Progenitor cell of endocrine pancreas (in vitro differentiated cells): ENCODE data around the gene TTC23L. TPM values are rescaled to one million over a fixed set of nuclear protein-coding genes. Genes with fewer than 3 reads are reported as not detected.

ENCODE experiments used
- DNase-seq: peaks from one replicate; pipeline ENCODE4 v3.0.0; 2021; ENCODE audit warnings: low spot score; ENCODE audit not compliant: unreplicated experiment
- H3K27ac Mint-ChIP-seq: 2 replicates; pipeline ENCODE4 v1.8.0; 2021; ENCODE audit warnings: mild to moderate bottlenecking, moderate library complexity, mixed read lengths
- H3K27me3 Mint-ChIP-seq: 2 replicates; pipeline ENCODE4 v1.8.0; 2021; ENCODE audit warnings: mixed read lengths
- H3K36me3 Mint-ChIP-seq: 2 replicates; pipeline ENCODE4 v1.8.0; 2022; ENCODE audit warnings: mixed read lengths; ENCODE audit not compliant: insufficient read depth
- H3K4me1 Mint-ChIP-seq: 2 replicates; pipeline ENCODE4 v1.8.0; 2021; ENCODE audit warnings: low read depth, mixed read lengths
- H3K4me3 Mint-ChIP-seq: 2 replicates; pipeline ENCODE4 v1.8.0; 2021; ENCODE audit warnings: low read depth, mild to moderate bottlenecking, moderate library complexity, mixed read lengths
- H3K9me3 Mint-ChIP-seq: 2 replicates; pipeline ENCODE4 v1.8.0; 2021; ENCODE audit warnings: low read depth, mixed read lengths
- total RNA-seq: library from RNA; stranded (reverse); gene quantifications from 2 replicates; pipeline ENCODE4 v1.2.1, GENCODE V29; 2021
- TF ChIP-seq, protein P1 (sequence below): fragments of 200-600 bp; sonication (generic); IDR thresholded peaks from one replicate; pipeline ENCODE4 v1.5.0; 2021; ENCODE audit warnings: antibody characterized with exemption, mild to moderate bottlenecking; ENCODE audit not compliant: unreplicated experiment

The TTC23L gene
- total RNA-seq, 1 donor from 2014 or later, result 2.8 TPM

- peaks cover 15% of the 10 kb centered on the region for H3K36me3 Mint-ChIP-seq
- no peaks in the 10 kb centered on the region for H3K27me3 Mint-ChIP-seq
- no peak overlapping the region for H3K4me3 Mint-ChIP-seq
Measured at GRCh38 chr5:34923694-34924461, 84.9 kb downstream of the TTC23L start.

GRCh38 chr5:34924462-34924765, 85.5 kb downstream of the TTC23L start:
- peaks cover 4% of the 10 kb centered on the region for H3K4me1 Mint-ChIP-seq

More at GRCh38 chr5:34923694-34924461, 84.9 kb downstream of the TTC23L start:
- TF ChIP-seq, protein P1, sequence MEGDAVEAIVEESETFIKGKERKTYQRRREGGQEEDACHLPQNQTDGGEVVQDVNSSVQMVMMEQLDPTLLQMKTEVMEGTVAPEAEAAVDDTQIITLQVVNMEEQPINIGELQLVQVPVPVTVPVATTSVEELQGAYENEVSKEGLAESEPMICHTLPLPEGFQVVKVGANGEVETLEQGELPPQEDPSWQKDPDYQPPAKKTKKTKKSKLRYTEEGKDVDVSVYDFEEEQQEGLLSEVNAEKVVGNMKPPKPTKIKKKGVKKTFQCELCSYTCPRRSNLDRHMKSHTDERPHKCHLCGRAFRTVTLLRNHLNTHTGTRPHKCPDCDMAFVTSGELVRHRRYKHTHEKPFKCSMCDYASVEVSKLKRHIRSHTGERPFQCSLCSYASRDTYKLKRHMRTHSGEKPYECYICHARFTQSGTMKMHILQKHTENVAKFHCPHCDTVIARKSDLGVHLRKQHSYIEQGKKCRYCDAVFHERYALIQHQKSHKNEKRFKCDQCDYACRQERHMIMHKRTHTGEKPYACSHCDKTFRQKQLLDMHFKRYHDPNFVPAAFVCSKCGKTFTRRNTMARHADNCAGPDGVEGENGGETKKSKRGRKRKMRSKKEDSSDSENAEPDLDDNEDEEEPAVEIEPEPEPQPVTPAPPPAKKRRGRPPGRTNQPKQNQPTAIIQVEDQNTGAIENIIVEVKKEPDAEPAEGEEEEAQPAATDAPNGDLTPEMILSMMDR, result no peak
- Mint-ChIP-seq H3K27ac (peak overlapping the region; percentile 29), H3K4me1 (peaks cover 3% of the 10 kb centered on the region), H3K9me3 (no peaks in the 10 kb centered on the region)
- no peak for DNase-seq

DNA sequence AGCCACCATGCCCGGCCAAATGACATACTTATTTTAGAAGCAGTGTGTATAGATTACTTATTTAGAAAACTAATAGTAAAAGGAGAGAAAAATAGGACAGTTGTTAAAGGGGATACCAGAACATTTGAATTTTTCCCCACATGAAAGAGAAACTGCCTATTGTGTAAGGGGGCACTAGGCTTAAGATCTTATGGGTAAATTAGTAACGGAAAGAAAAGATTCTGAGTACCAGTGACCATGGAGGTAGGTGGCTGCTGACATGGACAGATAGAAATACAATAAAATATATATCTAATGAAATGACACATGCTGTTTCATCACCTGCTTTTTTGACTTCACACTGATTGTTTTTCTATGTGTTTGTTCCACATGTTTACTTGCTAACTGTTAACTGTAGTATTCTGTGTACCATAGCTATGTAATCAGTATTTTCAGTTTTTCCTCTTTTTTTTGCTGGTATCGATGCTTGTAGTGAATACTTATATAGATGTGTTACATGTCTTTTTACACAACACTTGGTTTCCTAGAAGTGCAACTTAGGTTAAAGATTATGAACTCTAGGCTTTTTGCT, 87.4 kb downstream of the TTC23L start:
- no peak overlapping the region for H3K4me3 Mint-ChIP-seq
- H3K36me3 Mint-ChIP-seq, result peaks cover 12% of the 10 kb centered on the region
- no peak overlapping the region for H3K27ac Mint-ChIP-seq
- DNase-seq, result no peak
- H3K27me3 Mint-ChIP-seq, result no peaks in the 10 kb centered on the region
- no peaks in the 10 kb centered on the region for H3K9me3 Mint-ChIP-seq
- TF ChIP-seq, protein P1, result no peak
- peaks cover 13% of the 10 kb centered on the region for H3K4me1 Mint-ChIP-seq

More at GRCh38 chr5:34924462-34924765, 85.5 kb downstream of the TTC23L start:
- Mint-ChIP-seq H3K9me3 (no peaks in the 10 kb centered on the region), H3K27me3 (no peaks in the 10 kb centered on the region), H3K36me3 (peaks cover 15% of the 10 kb centered on the region), H3K4me3 (no peak overlapping the region), H3K27ac (no peak overlapping the region)
- no peak for DNase-seq
- TF ChIP-seq, protein P1, result no peak

DNA sequence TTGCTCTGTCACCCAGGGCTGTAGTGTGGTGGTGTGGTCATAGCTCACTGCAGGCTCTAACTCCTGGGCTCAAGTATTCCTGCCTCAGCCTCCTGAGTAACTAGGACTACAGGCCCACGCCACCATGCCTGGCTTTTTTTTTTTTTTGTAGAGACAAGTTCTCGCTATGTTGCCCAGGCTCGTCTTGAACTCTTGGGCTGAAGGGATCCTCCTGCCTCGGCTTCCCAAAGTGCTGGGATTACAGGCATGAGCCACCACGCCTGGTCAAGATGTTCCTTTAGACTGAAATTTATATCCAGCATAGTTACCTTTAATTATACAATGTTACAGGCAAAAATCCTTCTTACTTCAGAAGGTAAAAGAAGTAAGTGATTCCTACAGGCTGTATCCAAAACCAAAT, 88.8 kb downstream of the TTC23L start:
- no peak for DNase-seq
- peaks cover 12% of the 10 kb centered on the region for H3K36me3 Mint-ChIP-seq
- no peaks in the 10 kb centered on the region for H3K9me3 Mint-ChIP-seq
- TF ChIP-seq, protein P1, result no peak
- H3K4me1 Mint-ChIP-seq, result peaks cover 18% of the 10 kb centered on the region
- H3K27me3 Mint-ChIP-seq, result no peaks in the 10 kb centered on the region
- H3K4me3 Mint-ChIP-seq, result peak overlapping the region; percentile 40
- no peak overlapping the region for H3K27ac Mint-ChIP-seq

- H3K27ac Mint-ChIP-seq, result no peak overlapping the region
Measured at GRCh38 chr5:34928267-34928666, 89.3 kb downstream of the TTC23L start.

More at GRCh38 chr5:34928267-34928666, 89.3 kb downstream of the TTC23L start:
- Mint-ChIP-seq H3K4me3 (peak overlapping the region; percentile 71), H3K36me3 (peaks cover 12% of the 10 kb centered on the region), H3K9me3 (no peaks in the 10 kb centered on the region), H3K4me1 (peaks cover 18% of the 10 kb centered on the region), H3K27me3 (no peaks in the 10 kb centered on the region)
- TF ChIP-seq, protein P1, result no peak
- DNase-seq, result no peak
